Neural cell (in vitro differentiated cells): ENCODE measurements around the gene GRXCR1. TPM values are rescaled to one million over a fixed set of nuclear protein-coding genes. Genes with fewer than 3 reads are reported as not detected.

Experiments used
- H2AFZ ChIP-seq: fragments of 200-600, 300-800 bp; sonication (generic), shearing (Covaris generic); 2 replicates; pipeline ENCODE4 v1.6.0; 2014; ENCODE audit warnings: low read depth, mild to moderate bottlenecking, antibody characterized with exemption, low read length, moderate library complexity
- H3F3A ChIP-seq: fragments of 200-600 bp; shearing (Covaris generic); 2 replicates; pipeline ENCODE4 v1.6.1; 2016; ENCODE audit warnings: mild to moderate bottlenecking, moderate library complexity, mixed read lengths, antibody characterized with exemption, low read length; ENCODE audit not compliant: insufficient read depth, poor library complexity, severe bottlenecking
- H3K27ac ChIP-seq: fragments of 200-600, 300-800 bp; sonication (generic), shearing (Covaris generic); 2 replicates; pipeline ENCODE4 v1.5.1; 2014; ENCODE audit warnings: mild to moderate bottlenecking, low read length, moderate library complexity
- H3K27me3 ChIP-seq: fragments of 300-800, 200-600 bp; sonication (generic), shearing (Covaris generic); 2 replicates; pipeline ENCODE4 v1.6.0; 2014; ENCODE audit warnings: mild to moderate bottlenecking, low read depth, low read length, moderate library complexity; ENCODE audit not compliant: insufficient read depth
- H3K36me3 ChIP-seq: fragments of 300-800, 200-600 bp; sonication (generic), shearing (Covaris generic); 2 replicates; pipeline ENCODE4 v1.5.1; 2014; ENCODE audit warnings: mild to moderate bottlenecking, antibody characterized with exemption, low read length, moderate library complexity; ENCODE audit not compliant: insufficient read depth
- H3K4me2 ChIP-seq: fragments of 300-800, 200-600 bp; sonication (generic), shearing (Covaris generic); 2 replicates; pipeline ENCODE4 v1.6.0; 2014; ENCODE audit warnings: mild to moderate bottlenecking, low read length
- H3K4me3 ChIP-seq: fragments of 300-800, 200-600 bp; sonication (generic), shearing (Covaris generic); 2 replicates; pipeline ENCODE4 v1.5.1; 2014; ENCODE audit warnings: mild to moderate bottlenecking, low read length, moderate library complexity
- H3K79me2 ChIP-seq: fragments of 200-600 bp; shearing (Covaris generic); replicated peaks from 2 replicates; pipeline ENCODE4 v1.6.0; 2014; ENCODE audit warnings: mild to moderate bottlenecking, low read length, moderate library complexity; ENCODE audit not compliant: insufficient read depth
- H3K9ac ChIP-seq: fragments of 300-800, 200-600 bp; sonication (generic), shearing (Covaris generic); 2 replicates; pipeline ENCODE4 v1.6.1; 2016; ENCODE audit warnings: mild to moderate bottlenecking, low read length, mixed read lengths
- H3K9me2 ChIP-seq: fragments of 200-600 bp; shearing (Covaris generic); 2 replicates; pipeline ENCODE4 v1.6.1; 2016; ENCODE audit warnings: mild to moderate bottlenecking, low read length, mixed read lengths; ENCODE audit not compliant: insufficient read depth
- H3K9me3 ChIP-seq: fragments of 200-600, 300-800 bp; sonication (generic), shearing (Covaris generic); 2 replicates; pipeline ENCODE4 v1.6.1; 2016; ENCODE audit warnings: mild to moderate bottlenecking, mixed run types, low read length, moderate library complexity, mixed read lengths
- H4K20me1 ChIP-seq: fragments of 200-600 bp; shearing (Covaris generic); 2 replicates; pipeline ENCODE4 v1.6.1; 2016; ENCODE audit warnings: mild to moderate bottlenecking, mixed run types; ENCODE audit not compliant: insufficient read depth
- EP300 ChIP-seq: fragments of 450-650 bp; conservative IDR thresholded peaks from 2 replicates; pipeline ENCODE4 v1.6.1; 2014; ENCODE audit warnings: antibody characterized with exemption, mild to moderate bottlenecking, moderate library complexity; ENCODE audit not compliant: poor library complexity, severe bottlenecking
- EZH2 ChIP-seq: fragments of 200-600, 300-800 bp; shearing (Covaris generic), sonication (generic); IDR thresholded peaks from 2 replicates; pipeline ENCODE4 v1.6.1; 2014; ENCODE audit warnings: antibody characterized with exemption, low read length, borderline replicate concordance, mild to moderate bottlenecking; ENCODE audit not compliant: insufficient read depth, poor library complexity, severe bottlenecking
- MXI1 ChIP-seq: fragments of 450-650 bp; conservative IDR thresholded peaks from 2 replicates; pipeline ENCODE4 v1.6.1; 2014; ENCODE audit warnings: antibody characterized with exemption, mild to moderate bottlenecking; ENCODE audit not compliant: poor library complexity, severe bottlenecking
- POLR2AphosphoS5 ChIP-seq: IDR thresholded peaks from 2 replicates; pipeline ENCODE4 v1.6.1; 2012
- RAD21 ChIP-seq: fragments of 450-650 bp; conservative IDR thresholded peaks from 2 replicates; pipeline ENCODE4 v1.6.1; 2014; ENCODE audit warnings: antibody characterized with exemption, mild to moderate bottlenecking, moderate library complexity
- SMC3 ChIP-seq: fragments of 450-650 bp; conservative IDR thresholded peaks from 2 replicates; pipeline ENCODE4 v1.6.1; 2014; ENCODE audit warnings: antibody characterized with exemption, mild to moderate bottlenecking, moderate library complexity; ENCODE audit not compliant: poor library complexity
- TAF1 ChIP-seq: IDR thresholded peaks from 2 replicates; pipeline ENCODE4 v1.6.1; 2012; ENCODE audit warnings: low read depth
- polyA plus RNA-seq: library from polyadenylated mRNA; depleted of rRNA; stranded (reverse); fragments of >200 nt; gene quantifications from 2 replicates; pipeline ENCODE4 v1.2.3, GENCODE V29; 2014
- TF ChIP-seq, protein P1 (sequence below): IDR thresholded peaks from 2 replicates; pipeline ENCODE4 v1.6.1; 2012; ENCODE audit warnings: borderline replicate concordance
- TF ChIP-seq, protein P2 (sequence below): fragments of 450-650 bp; IDR thresholded peaks from 2 replicates; pipeline ENCODE4 v1.5.1; 2014; ENCODE audit warnings: antibody characterized with exemption, mild to moderate bottlenecking, moderate library complexity; ENCODE audit not compliant: poor library complexity, severe bottlenecking

Gene GRXCR1
- polyA plus RNA-seq, 1 donor from 2014 or later: not detected

DNA sequence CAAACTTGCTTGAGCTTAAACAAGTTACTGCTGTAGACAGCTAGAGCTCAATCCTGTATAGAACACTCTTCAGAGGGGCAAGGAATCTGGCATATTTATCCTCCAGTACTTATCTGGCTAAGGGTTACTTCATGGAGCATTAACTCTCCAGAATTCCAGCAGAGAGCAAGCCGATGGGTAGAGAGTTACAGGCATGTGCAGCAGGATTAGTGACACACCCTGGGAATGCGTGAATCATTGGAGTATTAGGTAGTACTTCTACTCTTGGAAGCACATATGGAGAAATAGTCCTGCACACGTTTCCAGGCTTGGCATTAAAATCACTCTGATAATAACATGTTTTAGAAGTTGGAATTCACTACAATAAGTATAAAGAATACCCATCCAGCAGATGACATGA is 35.4 kb downstream of the GRXCR1 start:
- Histone ChIP-seq H3K4me3 (no peak overlapping the region), H3K79me2 (no peaks in the 10 kb centered on the region), H3K9me3 (no peaks in the 10 kb centered on the region), H3K27ac (no peak overlapping the region), H3F3A (no peaks in the 10 kb centered on the region), H3K9ac (no peak overlapping the region), H3K27me3 (no peaks in the 10 kb centered on the region), H3K9me2 (no peaks in the 10 kb centered on the region), H3K4me2 (no peak overlapping the region), H2AFZ (no peak overlapping the region), H3K36me3 (no peaks in the 10 kb centered on the region), H4K20me1 (no peaks in the 10 kb centered on the region)
- TF ChIP-seq POLR2AphosphoS5: no peak
- TF ChIP-seq, protein P1, sequence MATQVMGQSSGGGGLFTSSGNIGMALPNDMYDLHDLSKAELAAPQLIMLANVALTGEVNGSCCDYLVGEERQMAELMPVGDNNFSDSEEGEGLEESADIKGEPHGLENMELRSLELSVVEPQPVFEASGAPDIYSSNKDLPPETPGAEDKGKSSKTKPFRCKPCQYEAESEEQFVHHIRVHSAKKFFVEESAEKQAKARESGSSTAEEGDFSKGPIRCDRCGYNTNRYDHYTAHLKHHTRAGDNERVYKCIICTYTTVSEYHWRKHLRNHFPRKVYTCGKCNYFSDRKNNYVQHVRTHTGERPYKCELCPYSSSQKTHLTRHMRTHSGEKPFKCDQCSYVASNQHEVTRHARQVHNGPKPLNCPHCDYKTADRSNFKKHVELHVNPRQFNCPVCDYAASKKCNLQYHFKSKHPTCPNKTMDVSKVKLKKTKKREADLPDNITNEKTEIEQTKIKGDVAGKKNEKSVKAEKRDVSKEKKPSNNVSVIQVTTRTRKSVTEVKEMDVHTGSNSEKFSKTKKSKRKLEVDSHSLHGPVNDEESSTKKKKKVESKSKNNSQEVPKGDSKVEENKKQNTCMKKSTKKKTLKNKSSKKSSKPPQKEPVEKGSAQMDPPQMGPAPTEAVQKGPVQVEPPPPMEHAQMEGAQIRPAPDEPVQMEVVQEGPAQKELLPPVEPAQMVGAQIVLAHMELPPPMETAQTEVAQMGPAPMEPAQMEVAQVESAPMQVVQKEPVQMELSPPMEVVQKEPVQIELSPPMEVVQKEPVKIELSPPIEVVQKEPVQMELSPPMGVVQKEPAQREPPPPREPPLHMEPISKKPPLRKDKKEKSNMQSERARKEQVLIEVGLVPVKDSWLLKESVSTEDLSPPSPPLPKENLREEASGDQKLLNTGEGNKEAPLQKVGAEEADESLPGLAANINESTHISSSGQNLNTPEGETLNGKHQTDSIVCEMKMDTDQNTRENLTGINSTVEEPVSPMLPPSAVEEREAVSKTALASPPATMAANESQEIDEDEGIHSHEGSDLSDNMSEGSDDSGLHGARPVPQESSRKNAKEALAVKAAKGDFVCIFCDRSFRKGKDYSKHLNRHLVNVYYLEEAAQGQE: no peak
- TF ChIP-seq EZH2: no peak
- TF ChIP-seq EP300: no peak
- TF ChIP-seq TAF1: no peak
- TF ChIP-seq MXI1: no peak
- no peak for TF ChIP-seq SMC3
- TF ChIP-seq RAD21: no peak
- TF ChIP-seq, protein P2, sequence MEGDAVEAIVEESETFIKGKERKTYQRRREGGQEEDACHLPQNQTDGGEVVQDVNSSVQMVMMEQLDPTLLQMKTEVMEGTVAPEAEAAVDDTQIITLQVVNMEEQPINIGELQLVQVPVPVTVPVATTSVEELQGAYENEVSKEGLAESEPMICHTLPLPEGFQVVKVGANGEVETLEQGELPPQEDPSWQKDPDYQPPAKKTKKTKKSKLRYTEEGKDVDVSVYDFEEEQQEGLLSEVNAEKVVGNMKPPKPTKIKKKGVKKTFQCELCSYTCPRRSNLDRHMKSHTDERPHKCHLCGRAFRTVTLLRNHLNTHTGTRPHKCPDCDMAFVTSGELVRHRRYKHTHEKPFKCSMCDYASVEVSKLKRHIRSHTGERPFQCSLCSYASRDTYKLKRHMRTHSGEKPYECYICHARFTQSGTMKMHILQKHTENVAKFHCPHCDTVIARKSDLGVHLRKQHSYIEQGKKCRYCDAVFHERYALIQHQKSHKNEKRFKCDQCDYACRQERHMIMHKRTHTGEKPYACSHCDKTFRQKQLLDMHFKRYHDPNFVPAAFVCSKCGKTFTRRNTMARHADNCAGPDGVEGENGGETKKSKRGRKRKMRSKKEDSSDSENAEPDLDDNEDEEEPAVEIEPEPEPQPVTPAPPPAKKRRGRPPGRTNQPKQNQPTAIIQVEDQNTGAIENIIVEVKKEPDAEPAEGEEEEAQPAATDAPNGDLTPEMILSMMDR: no peak

DNA sequence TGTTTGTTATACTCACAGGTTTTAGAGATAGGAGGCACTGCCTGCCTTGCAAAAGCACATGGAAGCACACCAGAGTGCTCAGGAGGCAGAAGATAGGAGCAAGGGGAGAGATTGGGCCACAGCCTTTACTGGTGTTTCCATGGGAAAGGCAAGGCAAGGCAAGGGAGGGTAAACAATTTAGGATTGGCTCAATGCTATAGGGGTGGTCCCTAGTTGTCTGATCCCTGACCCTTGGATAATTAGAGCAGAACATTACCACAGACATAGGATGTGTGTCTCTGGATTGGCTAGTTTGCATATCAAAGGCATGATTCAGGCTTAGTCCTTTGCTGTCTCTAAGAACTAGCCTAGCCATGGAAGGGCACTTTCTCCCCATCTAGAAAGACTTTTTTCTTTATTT is 36.1 kb downstream of the GRXCR1 start:
- no peaks in the 10 kb centered on the region for H3K79me2 ChIP-seq
- no peaks in the 10 kb centered on the region for H3K27me3 ChIP-seq
- no peaks in the 10 kb centered on the region for H4K20me1 ChIP-seq
- no peaks in the 10 kb centered on the region for H3K9me2 ChIP-seq
- H2AFZ ChIP-seq: no peak overlapping the region
- H3K36me3 ChIP-seq: no peaks in the 10 kb centered on the region
- no peak overlapping the region for H3K4me3 ChIP-seq
- H3K9me3 ChIP-seq: no peaks in the 10 kb centered on the region
- H3K27ac ChIP-seq: no peak overlapping the region
- no peak overlapping the region for H3K9ac ChIP-seq
- no peak overlapping the region for H3K4me2 ChIP-seq
- TF ChIP-seq RAD21 (no peak), EZH2 (no peak)
- H3F3A ChIP-seq: no peaks in the 10 kb centered on the region

DNA sequence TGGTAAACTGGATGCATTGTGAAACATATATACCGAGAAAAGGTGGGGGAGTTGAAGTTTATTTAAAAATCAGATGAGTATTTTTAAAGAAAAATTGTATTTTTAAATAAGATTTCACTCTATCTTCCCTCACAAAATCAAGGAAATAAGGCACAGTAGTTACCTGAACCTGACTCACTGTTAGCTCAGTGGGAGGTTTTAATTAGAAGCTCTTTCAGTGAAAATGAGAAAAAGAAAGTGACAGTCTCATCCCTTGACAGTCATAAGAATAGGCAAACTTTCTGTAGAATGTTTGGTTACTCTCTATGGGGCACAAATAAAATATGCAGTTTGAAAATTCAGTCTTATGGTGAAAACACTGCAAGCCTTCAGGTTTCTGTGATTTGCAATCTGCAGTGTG is 49.7 kb downstream of the GRXCR1 start:
- TF ChIP-seq MXI1: no peak
- no peak for TF ChIP-seq POLR2AphosphoS5

More for the DNA sequence above, 49.7 kb downstream of the GRXCR1 start:
- no peak overlapping the region for H2AFZ ChIP-seq
- H3K79me2 ChIP-seq: no peaks in the 10 kb centered on the region
- H3K9ac ChIP-seq: no peak overlapping the region
- H3K4me3 ChIP-seq: no peak overlapping the region
- H3K27me3 ChIP-seq: no peaks in the 10 kb centered on the region
- no peaks in the 10 kb centered on the region for H3K9me3 ChIP-seq
- no peak overlapping the region for H3K27ac ChIP-seq
- no peaks in the 10 kb centered on the region for H3K9me2 ChIP-seq
- no peaks in the 10 kb centered on the region for H3F3A ChIP-seq
- H3K4me2 ChIP-seq: no peak overlapping the region
- H3K36me3 ChIP-seq: no peaks in the 10 kb centered on the region
- H4K20me1 ChIP-seq: no peaks in the 10 kb centered on the region
